Smooth muscle cell of trachea (primary cell): ENCODE measurements around the gene CNTLN. TPM values are rescaled to one million over a fixed set of nuclear protein-coding genes. Genes with fewer than 3 reads are reported as not detected.

Experiments
- total RNA-seq: library from RNA; depleted of rRNA; stranded (reverse); fragments of >200 nt; gene quantifications from 2 replicates; pipeline ENCODE4 v1.2.1, GENCODE V29; 2014

CNTLN gene, protein sequence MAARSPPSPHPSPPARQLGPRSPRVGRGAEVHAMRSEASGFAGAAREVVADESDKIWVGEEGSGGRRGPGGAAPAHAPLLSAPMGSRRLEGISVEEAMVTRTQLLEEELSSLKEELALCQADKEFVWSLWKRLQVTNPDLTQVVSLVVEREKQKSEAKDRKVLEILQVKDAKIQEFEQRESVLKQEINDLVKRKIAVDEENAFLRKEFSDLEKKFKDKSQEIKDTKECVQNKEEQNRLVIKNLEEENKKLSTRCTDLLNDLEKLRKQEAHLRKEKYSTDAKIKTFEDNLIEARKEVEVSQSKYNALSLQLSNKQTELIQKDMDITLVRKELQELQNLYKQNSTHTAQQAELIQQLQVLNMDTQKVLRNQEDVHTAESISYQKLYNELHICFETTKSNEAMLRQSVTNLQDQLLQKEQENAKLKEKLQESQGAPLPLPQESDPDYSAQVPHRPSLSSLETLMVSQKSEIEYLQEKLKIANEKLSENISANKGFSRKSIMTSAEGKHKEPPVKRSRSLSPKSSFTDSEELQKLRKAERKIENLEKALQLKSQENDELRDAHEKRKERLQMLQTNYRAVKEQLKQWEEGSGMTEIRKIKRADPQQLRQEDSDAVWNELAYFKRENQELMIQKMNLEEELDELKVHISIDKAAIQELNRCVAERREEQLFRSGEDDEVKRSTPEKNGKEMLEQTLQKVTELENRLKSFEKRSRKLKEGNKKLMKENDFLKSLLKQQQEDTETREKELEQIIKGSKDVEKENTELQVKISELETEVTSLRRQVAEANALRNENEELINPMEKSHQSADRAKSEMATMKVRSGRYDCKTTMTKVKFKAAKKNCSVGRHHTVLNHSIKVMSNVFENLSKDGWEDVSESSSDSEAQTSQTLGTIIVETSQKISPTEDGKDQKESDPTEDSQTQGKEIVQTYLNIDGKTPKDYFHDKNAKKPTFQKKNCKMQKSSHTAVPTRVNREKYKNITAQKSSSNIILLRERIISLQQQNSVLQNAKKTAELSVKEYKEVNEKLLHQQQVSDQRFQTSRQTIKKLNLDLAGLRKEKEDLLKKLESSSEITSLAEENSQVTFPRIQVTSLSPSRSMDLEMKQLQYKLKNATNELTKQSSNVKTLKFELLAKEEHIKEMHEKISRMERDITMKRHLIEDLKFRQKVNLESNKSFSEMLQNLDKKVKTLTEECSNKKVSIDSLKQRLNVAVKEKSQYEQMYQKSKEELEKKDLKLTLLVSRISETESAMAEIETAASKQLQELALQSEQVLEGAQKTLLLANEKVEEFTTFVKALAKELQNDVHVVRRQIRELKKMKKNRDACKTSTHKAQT (N-terminal part only)
- 11.1 and 23.4 TPM in 2 replicates for total RNA-seq

DNA sequence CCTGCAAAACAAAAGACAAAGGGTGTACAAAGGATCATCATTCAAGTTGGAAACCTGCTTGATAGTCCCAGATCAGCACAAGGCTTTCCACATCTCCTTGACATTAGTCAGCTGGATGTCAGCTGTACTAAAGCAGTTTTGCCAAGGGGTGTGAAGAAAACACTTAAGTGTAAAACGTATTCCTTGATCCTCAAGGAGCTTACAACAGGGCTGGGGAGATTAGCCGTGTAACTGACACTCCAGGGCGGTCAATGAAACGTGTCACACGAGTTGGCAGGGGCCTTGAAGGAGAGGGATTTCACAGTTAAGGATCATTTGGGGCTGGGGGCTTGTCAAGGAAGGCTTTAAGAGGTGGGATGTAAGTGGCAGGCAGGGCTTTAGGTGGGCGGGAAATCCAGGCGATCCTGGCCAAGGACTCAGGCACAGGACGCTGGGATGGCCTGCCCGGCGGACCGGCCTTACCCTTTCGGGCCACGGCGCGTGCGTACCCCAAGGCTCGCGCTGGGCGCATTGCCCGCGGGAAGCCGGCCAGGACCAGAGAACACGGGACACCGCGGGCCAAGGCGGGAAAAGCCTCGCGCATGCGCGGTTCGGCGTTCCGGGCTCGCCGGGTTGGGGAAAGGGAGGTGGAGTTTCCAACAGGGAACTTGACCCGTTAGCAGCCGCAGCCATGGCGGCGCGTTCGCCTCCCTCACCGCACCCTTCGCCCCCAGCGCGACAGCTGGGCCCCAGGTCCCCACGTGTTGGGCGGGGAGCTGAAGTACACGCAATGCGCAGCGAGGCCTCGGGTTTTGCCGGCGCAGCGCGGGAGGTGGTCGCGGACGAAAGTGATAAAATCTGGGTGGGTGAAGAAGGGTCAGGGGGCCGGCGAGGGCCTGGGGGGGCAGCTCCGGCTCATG lies at the start of gene CNTLN:
TSS of gene CNTLN (plus strand) at position 645 of the 899 bp plus-strand sequence. CDS start at position 671, 26 bp downstream.

